Spleen (tissue), 7 donors: ENCODE data around the gene DAPK1.

Experiments
- POLR2A ChIP-seq, 3 donors: fragments of 450-650 bp; IDR thresholded peaks; one replicate each; pipeline ENCODE4 v1.5.1; 2017; ENCODE audit warnings: antibody characterized with exemption in 3 of 3, mild to moderate bottlenecking in 1 of 3
- POLR2AphosphoS5 ChIP-seq, 3 donors: sonication (generic); formaldehyde crosslinking; IDR thresholded peaks; one replicate each; pipeline ENCODE4 v1.5.1; 2017; ENCODE audit warnings: antibody characterized with exemption in 3 of 3
- TF ChIP-seq, protein P1 (sequence below), 11 experiments: fragments of 200-600 bp in 7 of 11; fragments of 450-650 bp in 4 of 11; sonication (generic) in 4 of 11; IDR thresholded peaks in 8 of 11; conservative IDR thresholded peaks in 3 of 11; 1 replicate in 7 of 11; 2 replicates in 4 of 11; pipeline versions ENCODE4 v1.4.0 to v1.8.0; 2016 to 2021; ENCODE audit warnings: antibody characterized with exemption in 11 of 11, inconsistent platforms in 4 of 11, mild to moderate bottlenecking in 1 of 11
- donor health status: DM: no; HTN: no; CAD: no; lungs with moderate emphysema.
- donor health status: DM: no; HTN: no; CAD: no.
- donor health status: DM: no; HTN: no; CAD: no.

DNA sequence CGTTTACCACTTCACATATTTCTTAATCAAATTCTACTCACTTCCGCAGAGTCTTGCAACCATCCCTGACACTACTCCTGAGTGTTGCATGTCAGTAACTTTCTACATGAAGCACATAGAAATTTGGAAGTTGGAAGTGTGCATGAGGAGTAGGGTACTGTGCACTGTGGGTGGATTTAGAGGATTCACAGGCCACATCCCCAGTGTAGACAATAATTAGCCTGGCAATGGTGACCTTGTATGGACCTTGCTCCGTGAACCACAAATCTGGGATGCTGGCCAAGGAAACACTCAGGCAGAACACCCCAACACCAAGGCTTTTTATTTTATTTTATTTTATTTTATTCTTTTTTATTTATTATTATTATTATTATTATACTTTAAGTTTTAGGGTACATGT is 253.8 kb downstream of the DAPK1 start:
- TF ChIP-seq POLR2AphosphoS5 (IDR thresholded peaks at IDR 0.05) (no peak), POLR2A (IDR thresholded peaks at IDR 0.05) (no peak)
- TF ChIP-seq, protein P1, sequence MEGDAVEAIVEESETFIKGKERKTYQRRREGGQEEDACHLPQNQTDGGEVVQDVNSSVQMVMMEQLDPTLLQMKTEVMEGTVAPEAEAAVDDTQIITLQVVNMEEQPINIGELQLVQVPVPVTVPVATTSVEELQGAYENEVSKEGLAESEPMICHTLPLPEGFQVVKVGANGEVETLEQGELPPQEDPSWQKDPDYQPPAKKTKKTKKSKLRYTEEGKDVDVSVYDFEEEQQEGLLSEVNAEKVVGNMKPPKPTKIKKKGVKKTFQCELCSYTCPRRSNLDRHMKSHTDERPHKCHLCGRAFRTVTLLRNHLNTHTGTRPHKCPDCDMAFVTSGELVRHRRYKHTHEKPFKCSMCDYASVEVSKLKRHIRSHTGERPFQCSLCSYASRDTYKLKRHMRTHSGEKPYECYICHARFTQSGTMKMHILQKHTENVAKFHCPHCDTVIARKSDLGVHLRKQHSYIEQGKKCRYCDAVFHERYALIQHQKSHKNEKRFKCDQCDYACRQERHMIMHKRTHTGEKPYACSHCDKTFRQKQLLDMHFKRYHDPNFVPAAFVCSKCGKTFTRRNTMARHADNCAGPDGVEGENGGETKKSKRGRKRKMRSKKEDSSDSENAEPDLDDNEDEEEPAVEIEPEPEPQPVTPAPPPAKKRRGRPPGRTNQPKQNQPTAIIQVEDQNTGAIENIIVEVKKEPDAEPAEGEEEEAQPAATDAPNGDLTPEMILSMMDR (IDR thresholded peaks at IDR 0.05 in 8 of 11, conservative IDR thresholded peaks at IDR 0.05 in 3 of 11): no peak
